LNCAP (cell line): ENCODE results near the gene MBD5.

Experiments
- TF ChIP-seq, protein P1 (sequence below): fragments of 450-650 bp; IDR thresholded peaks from 2 replicates; pipeline ENCODE4 v1.5.1; 2017; ENCODE audit warnings: mild to moderate bottlenecking

The MBD5 gene

DNA sequence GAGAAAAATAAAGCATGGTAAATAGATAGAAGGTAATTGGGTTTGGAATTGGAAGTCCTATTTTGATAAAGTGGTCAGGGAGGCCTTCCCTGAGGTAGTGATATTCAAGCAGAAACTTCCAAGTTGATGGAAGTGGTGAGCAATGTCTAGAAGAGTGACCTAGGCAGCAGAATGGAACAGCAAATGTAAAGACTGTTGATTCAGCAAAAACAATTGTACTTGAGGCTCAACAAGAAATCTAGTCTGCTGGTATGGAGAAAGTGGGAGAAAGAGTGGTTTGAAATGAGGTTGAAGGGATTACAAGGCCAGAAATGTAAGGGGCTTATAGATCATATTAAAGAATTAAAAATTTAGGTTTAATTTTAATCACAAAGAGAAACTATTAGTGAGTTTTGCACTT, 181.3 kb downstream of the MBD5 start:
- TF ChIP-seq, protein P1, sequence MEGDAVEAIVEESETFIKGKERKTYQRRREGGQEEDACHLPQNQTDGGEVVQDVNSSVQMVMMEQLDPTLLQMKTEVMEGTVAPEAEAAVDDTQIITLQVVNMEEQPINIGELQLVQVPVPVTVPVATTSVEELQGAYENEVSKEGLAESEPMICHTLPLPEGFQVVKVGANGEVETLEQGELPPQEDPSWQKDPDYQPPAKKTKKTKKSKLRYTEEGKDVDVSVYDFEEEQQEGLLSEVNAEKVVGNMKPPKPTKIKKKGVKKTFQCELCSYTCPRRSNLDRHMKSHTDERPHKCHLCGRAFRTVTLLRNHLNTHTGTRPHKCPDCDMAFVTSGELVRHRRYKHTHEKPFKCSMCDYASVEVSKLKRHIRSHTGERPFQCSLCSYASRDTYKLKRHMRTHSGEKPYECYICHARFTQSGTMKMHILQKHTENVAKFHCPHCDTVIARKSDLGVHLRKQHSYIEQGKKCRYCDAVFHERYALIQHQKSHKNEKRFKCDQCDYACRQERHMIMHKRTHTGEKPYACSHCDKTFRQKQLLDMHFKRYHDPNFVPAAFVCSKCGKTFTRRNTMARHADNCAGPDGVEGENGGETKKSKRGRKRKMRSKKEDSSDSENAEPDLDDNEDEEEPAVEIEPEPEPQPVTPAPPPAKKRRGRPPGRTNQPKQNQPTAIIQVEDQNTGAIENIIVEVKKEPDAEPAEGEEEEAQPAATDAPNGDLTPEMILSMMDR = no peak

- TF ChIP-seq, protein P1 = no peak
These were observed 186.2 kb downstream of the MBD5 start for GRCh38 chr2:148207111-148207510.

GRCh38 chr2:148209603-148210002, 188.7 kb downstream of the MBD5 start:
- TF ChIP-seq, protein P1 = no peak

- TF ChIP-seq, protein P1 = no peak
These were observed 197.6 kb downstream of the MBD5 start for GRCh38 chr2:148218326-148219075.

GRCh38 chr2:148221166-148221565, 200.3 kb downstream of the MBD5 start:
- TF ChIP-seq, protein P1 = no peak

GRCh38 chr2:148221926-148222325, 201.0 kb downstream of the MBD5 start:
- TF ChIP-seq, protein P1 = no peak

- TF ChIP-seq, protein P1 = no peak
These were observed 211.0 kb downstream of the MBD5 start for GRCh38 chr2:148231858-148232257.

DNA sequence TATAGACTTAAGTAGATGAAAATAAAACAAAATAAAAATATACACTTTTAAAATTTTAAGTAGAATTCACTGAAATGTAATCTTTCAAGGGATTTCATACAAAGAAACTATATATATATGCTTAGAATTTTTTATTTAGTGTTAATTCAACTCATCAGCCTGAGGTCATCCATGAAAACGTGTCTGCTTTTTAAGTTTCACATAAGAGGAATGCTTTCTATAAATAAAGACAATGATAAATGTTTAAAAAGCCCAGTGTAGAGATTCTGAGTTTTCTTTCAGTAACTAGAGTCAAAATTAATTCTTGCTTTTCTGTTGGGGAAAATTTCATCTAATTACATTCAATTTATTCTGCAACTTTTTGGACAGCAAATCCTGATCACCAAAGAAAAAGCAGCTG, 213.3 kb downstream of the MBD5 start:
- TF ChIP-seq, protein P1 = no peak
